Stimulated activated CD4-positive, alpha-beta T cell treated with anti-CD3 and anti-CD28 coated beads, Interleukin-1b, Interleukin-23, amount 100 ng/mL, for 4 hours (primary cell): ENCODE data around the gene KRT79.
"Not testable (repeated sequence)": the region's sequence is repeated elsewhere in the genome, so short reads cannot be mapped to it uniquely, and the experiment has no call there.

Experiments used
- DNase-seq, 2 donors: peaks; one replicate each; pipeline ENCODE4 v3.0.0-alpha.2; 2020; ENCODE audit warnings: low read depth in 2 of 2

KRT79 gene

DNA sequence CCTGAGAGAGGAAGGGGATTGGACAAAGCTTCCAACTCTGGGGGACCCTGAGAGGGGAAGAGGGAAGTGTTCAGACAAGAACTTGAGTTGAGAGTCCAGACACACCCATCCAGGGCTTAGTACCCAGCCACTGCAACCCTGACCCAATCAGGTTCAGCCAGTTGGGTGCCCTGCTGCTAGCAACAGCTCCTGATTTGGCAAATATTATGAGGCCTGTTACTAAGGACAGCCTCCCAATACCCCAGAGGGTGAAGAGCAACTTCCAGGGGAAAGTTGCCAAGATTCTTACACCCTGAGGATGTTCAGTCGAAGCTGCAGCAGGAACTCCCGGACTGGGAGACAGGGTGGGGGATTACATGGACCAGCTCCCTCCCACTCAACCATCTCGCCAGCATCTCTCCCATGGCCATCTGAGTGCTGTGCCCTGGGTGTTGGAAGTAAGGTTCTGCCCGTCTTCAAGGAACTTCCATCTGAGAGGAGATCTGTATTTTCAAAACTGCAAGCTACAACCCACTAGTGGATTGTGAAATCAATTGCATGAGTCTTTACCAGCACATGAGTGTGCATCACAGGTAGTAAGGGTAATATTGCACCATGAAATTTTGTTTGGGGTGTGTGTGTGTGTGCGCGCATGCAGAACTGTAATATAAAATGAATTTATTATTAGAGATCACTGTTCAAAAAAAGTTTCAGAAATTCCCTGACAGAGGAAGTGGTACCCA is 26.2 kb upstream of the KRT79 start:
- no peak for DNase-seq

DNA sequence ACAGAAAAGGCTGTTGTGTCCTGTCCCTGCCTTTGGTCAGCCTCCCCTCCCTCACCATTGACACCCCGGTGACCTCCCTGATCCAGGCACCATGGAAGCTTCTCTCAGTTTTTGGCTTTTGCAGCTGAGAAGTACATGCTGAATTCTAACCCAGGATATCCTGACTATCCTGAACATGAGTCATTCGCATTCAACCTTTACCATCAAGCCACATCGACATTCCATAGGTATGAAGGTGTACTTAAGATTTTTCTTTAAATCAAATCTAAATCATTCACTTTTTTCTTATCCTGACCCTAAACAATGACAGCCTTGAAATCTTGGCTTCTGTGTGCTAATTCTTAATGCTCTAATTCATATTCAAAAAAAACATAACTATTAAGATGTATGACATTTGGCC is 23.4 kb upstream of the KRT79 start:
- no peak for DNase-seq

DNA sequence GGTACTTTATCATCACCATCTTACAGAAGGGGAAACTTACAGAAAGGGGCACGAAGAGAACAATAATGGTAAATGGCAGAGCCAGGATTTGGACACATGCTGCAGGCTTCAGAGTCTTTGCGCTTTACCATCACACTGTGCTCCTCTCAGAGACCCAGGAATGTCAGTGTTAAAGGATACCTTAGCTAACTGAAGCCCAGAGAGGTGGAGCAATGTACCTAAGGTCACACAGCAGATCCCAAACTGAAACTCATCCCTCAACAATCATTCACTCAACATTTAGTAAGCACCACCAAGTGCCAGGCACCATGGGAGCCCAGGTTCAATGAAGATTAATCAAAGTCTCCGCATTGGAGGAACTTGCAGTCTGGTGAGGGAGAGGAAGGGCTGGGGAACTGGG is 22.7 kb upstream of the KRT79 start:
- no peak for DNase-seq

- not testable (repeated sequence) for DNase-seq
These were observed 22.0 kb upstream of the KRT79 start for GRCh38 chr12:52856077-52856476.

DNA sequence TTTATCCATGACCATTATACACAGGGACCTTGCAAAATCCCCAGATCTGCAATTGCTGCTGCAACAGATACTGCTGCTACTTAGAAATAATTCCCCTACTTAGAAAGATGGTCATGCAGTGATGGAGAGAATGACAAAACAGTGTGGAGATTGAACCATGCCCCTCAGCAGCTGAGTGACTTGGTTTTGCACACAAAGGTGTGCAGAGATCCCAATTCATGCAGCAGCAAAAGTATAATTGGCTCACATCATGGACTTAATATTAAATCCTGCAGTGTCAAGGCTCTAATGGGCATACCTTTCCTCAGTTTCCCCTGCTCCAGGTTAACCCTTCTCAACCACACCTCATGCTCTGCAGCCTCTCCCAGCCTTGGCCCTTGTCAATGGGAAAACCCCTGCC is 17.7 kb upstream of the KRT79 start:
- DNase-seq: no peak

- DNase-seq: no peak
These were observed 16.6 kb upstream of the KRT79 start for GRCh38 chr12:52850681-52851080.

DNA sequence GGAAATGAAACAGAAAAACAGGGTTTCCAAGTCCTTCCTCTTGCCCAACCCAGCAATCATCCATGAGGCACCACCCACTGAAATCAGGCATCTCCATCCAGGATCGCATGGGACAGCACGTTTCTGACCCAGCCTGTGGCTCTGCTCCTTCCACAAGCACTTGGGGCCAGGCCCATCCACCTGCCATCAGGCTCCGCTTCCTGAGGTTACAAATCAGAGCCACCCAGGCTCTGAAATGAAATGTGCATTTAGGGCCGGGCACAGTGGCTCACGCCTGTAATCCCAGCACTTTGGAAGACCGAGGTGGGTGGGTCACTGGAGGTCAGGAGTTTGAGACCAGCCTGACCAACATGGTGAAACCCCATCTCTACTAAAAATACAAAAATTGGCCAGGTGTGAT is 15.4 kb upstream of the KRT79 start:
- no peak for DNase-seq

- DNase-seq: no peak
These were observed 14.6 kb upstream of the KRT79 start, which contains the start of gene KRT78 for GRCh38 chr12:52848661-52849255. KRT78 (minus strand) TSS chr12:52848994; CDS start chr12:52848930, 64 bp downstream.

DNA sequence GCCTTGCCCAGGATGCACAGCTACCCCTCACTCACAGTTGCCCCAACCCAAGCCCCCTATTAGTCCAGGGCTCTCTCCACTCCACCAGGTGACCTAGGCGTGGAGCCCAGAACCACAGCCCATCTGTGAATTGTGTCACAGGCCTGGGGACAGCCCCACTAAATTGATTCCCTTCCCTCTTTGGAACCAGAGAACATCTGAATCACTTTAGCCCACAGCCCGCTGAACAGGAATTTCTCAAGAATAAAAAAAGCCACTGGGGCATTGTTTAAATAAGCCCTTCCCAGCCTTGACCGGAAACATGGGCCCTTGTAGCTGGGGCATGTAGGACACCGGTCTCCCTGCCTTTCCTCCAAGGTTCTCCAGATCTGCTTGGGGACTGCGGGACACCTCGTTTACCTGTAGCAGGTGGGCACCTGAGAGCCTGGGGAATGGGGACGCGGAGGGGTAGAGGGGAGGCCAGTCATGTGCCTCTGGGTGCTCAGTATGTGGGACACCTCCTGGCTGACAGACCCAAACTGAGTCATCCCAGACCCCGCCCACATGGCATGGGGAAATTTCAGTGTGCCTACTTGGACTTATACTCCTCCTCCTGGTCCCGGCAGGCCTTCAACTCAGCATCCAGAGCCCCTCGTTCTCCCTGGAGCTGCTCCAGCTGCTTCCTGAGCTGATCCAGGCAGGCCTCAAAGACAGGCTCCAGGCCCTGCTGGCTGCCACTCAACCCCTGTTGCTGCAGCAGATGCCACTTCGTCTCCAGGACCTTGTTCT is 13.4 kb upstream of the KRT79 start:
- DNase-seq: no peak

- DNase-seq: no peak
These were observed 12.4 kb upstream of the KRT79 start for GRCh38 chr12:52846356-52846970.

GRCh38 chr12:52845946-52846345 is 11.8 kb upstream of the KRT79 start:
- DNase-seq: no peak

- no peak for DNase-seq
These were observed 10.3 kb upstream of the KRT79 start for GRCh38 chr12:52844386-52844785.

- no peak for DNase-seq
These were observed 5.5 kb upstream of the KRT79 start for GRCh38 chr12:52839436-52840105.

DNA sequence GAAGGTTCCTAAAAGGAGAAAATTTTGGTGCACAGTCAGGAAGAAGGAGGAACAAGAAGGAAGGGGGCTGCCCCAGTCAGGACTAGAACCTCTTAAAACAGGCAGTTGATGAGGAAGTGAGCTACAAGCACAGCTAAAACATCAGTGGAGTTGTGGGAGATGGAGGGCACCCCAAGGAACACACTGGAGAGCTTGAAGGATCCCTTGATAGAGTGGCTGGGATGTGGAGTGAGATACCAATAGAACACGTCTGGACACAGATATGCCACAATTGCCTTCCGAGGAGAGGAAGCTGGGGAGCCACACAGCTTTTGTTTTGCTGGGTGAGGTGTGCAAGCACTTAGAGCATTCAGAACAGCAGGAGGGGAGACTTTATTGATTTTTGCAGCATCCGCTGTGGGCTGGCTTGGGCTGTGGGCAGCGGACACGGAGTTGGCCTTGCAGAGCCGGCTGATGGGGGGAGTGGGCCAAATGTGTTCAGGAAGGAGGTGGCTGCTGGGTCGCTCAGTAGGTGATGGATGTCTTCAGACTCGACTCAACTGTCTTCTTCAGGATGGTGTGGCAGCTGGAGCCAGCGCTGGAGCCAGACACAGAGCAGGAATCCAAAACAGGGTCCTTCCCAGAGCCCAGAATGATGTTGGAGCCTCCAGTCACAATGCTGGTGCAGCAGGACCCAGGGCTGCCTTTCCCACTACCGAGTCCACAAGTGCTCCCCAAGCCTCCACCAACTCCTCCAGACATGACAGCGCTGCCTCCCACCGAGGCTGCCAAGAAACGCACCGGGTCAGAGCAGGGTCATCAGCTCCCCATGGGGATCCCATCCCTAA is 4.7 kb upstream of the KRT79 start:
- DNase-seq: no peak

- no peak for DNase-seq
These were observed 3.9 kb upstream of the KRT79 start for GRCh38 chr12:52837781-52838608.

GRCh38 chr12:52837413-52837741 is 3.3 kb upstream of the KRT79 start:
- DNase-seq: no peak

DNA sequence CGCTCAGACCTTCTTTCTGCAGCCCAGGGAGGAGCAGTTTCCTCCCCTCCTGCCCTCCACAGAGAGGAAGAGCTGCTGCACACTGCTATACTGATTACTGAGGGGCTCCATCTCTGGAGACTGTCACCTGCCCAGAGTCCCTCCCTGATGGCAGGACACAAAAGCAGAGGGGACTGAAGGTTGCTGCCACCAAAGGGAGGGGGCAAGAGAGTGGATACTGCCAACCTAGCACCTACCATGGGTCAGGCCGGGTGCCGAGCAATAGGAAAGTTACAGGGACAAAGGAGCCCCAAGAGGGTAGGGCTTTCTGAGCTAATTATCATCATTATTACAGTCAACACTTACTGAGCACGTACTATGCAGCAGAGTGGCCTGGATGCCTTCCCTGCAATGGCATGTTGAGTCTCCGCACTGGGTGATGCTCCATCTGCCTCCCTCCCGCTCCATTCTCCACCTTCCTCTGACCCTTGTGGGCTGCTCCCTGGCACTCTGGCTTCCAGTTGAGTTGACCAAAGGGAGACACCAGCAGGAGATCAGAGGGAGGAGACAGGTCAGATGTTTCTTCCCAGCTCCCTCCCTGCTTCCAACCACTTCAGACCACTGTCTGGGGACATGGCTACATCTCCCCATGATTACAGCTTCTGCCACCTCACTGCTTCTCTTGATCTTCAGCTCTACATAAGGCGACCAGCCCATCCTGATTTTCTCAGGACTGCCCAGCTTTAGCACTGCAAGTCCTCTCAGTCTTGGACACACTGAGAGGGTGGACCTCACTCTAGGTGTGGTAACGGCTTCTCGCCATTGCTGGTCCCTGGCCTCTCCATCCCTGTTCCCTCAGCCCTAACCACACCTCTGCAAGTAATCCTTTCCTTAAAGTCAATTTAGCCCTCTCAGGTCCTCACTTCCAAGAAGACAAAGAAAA is 2.6 kb upstream of the KRT79 start:
- DNase-seq: no peak

- DNase-seq: peak; percentile 28 to 42
These were observed 1.9 kb upstream of the KRT79 start for GRCh38 chr12:52836042-52836466.
